IMR-90 (cell line): ENCODE results near the gene TMPRSS3. TPM values are rescaled to one million over a fixed set of nuclear protein-coding genes. Genes with fewer than 3 reads are reported as not detected.

Experiments
- ATAC-seq: fragments of 200-7000 bp; cut with Tn5 transposase; 2 replicates; pipeline ENCODE4 v1.9.1; 2020; ENCODE audit warnings: low read depth, mild to moderate bottlenecking, moderate library complexity
- BruUV-seq: library from RNA; stranded (reverse); fragments of 400-500 nt; replicated peaks from 2 replicates; lab custom pipeline; 2021; lab: Mats Ljungman, UMichigan
- CTCF ChIA-PET: fragments of 300-600 bp; formaldehyde crosslinking; extraction: SDS; loops from one replicate; lab custom pipeline; 2021; ENCODE audit warnings: antibody characterized with exemption; lab: Yijun Ruan, JAX
- POLR2A ChIA-PET: fragments of 300-600 bp; sonication (Branson Sonifier 250); formaldehyde crosslinking; loops from one replicate; lab custom pipeline; 2022; ENCODE audit warnings: antibody characterized with exemption; ENCODE audit not compliant: unreplicated experiment; lab: Charles Lee
- DNase-seq: peaks from one replicate; pipeline ENCODE4 v3.0.0; 2013
- H2AFZ ChIP-seq: replicated peaks from 2 replicates; pipeline ENCODE3; 2013; ENCODE audit warnings: low read length, mild to moderate bottlenecking; ENCODE audit not compliant: poor library complexity
- H2AK5ac ChIP-seq: 2 replicates; pipeline ENCODE4 v1.6.1; 2013; ENCODE audit warnings: low read depth, low read length, inconsistent platforms
- H2AK9ac ChIP-seq: replicated peaks from 2 replicates; pipeline ENCODE3; 2013; ENCODE audit warnings: mild to moderate bottlenecking, low read depth, low read length, moderate library complexity; ENCODE audit not compliant: poor library complexity
- H2BK120ac ChIP-seq: 2 replicates; pipeline ENCODE4 v1.6.1; 2013; ENCODE audit warnings: low read depth, low read length, inconsistent platforms
- H2BK15ac ChIP-seq: 3 replicates; pipeline ENCODE4 v1.6.1; 2013; ENCODE audit warnings: low read depth, low read length, inconsistent platforms
- H2BK20ac ChIP-seq: 2 replicates; pipeline ENCODE4 v1.6.1; 2013; ENCODE audit warnings: low read depth, mild to moderate bottlenecking, inconsistent platforms, low read length, moderate library complexity
- H2BK5ac ChIP-seq: 2 replicates; pipeline ENCODE4 v1.6.1; 2013; ENCODE audit warnings: mild to moderate bottlenecking, low read depth, low read length, inconsistent platforms; ENCODE audit not compliant: poor library complexity, severe bottlenecking
- H3K14ac ChIP-seq: replicated peaks from 2 replicates; pipeline ENCODE4 v1.6.1; 2013; ENCODE audit warnings: low read depth, low read length, inconsistent platforms
- H3K18ac ChIP-seq: 2 replicates; pipeline ENCODE4 v1.6.1; 2013; ENCODE audit warnings: low read depth, low read length, control low read depth
- H3K23ac ChIP-seq: 2 replicates; pipeline ENCODE4 v1.6.1; 2013; ENCODE audit warnings: low read depth, low read length, inconsistent platforms
- H3K27ac ChIP-seq: 2 replicates; pipeline ENCODE4 v1.5.1; 2013; ENCODE audit warnings: mild to moderate bottlenecking, control low read depth, low read length; ENCODE audit not compliant: insufficient read depth
- H3K27me3 ChIP-seq: 2 replicates; pipeline ENCODE4 v1.6.1; 2013; ENCODE audit warnings: low read length; ENCODE audit not compliant: control insufficient read depth, insufficient read depth
- H3K36me3 ChIP-seq: 2 replicates; pipeline ENCODE4 v1.6.1; 2013; ENCODE audit warnings: low read length, mixed read lengths; ENCODE audit not compliant: control insufficient read depth, insufficient read depth
- H3K4ac ChIP-seq: 2 replicates; pipeline ENCODE4 v1.6.1; 2013; ENCODE audit warnings: low read depth, low read length, inconsistent platforms
- H3K4me1 ChIP-seq: 2 replicates; pipeline ENCODE4 v1.6.1; 2013; ENCODE audit warnings: low read length, mixed read lengths; ENCODE audit not compliant: control insufficient read depth, insufficient read depth
- H3K4me2 ChIP-seq: 2 replicates; pipeline ENCODE4 v1.6.1; 2013; ENCODE audit warnings: low read depth, mild to moderate bottlenecking, control low read depth, low read length, moderate library complexity
- H3K4me3 ChIP-seq: 2 replicates; pipeline ENCODE4 v1.5.1; 2013; ENCODE audit warnings: low read depth, mild to moderate bottlenecking, control low read depth, low read length, moderate library complexity; ENCODE audit not compliant: insufficient read depth
- H3K56ac ChIP-seq: 2 replicates; pipeline ENCODE4 v1.6.1; 2013; ENCODE audit warnings: low read length, inconsistent platforms; ENCODE audit not compliant: insufficient read depth; ENCODE audit errors: extremely low read depth
- H3K79me1 ChIP-seq, 2 experiments: 2 replicates each; pipeline ENCODE4 v1.6.1; 2013; ENCODE audit warnings: low read length in 2 of 2, inconsistent platforms in 1 of 2, low read depth in 1 of 2
- H3K9ac ChIP-seq: 2 replicates; pipeline ENCODE4 v1.6.1; 2013; ENCODE audit warnings: low read depth, low read length, control low read depth
- H3K9me1 ChIP-seq: 2 replicates; pipeline ENCODE4 v1.6.1; 2013; ENCODE audit warnings: low read length, inconsistent platforms; ENCODE audit not compliant: insufficient read depth
- H3K9me3 ChIP-seq: 2 replicates; pipeline ENCODE4 v1.6.1; 2013; ENCODE audit warnings: low read length; ENCODE audit not compliant: control insufficient read depth, insufficient read depth
- H4K20me1 ChIP-seq: 2 replicates; pipeline ENCODE4 v1.6.1; 2013; ENCODE audit warnings: low read length, inconsistent platforms; ENCODE audit not compliant: insufficient read depth
- H4K5ac ChIP-seq: 2 replicates; pipeline ENCODE4 v1.6.1; 2013; ENCODE audit warnings: mild to moderate bottlenecking, low read depth, low read length, control low read depth
- H4K8ac ChIP-seq, 2 experiments: 2 replicates each; pipeline ENCODE4 v1.6.1; 2013; ENCODE audit warnings: low read depth in 2 of 2, low read length in 2 of 2, control low read depth in 1 of 2, inconsistent platforms in 1 of 2
- H4K91ac ChIP-seq: 2 replicates; pipeline ENCODE4 v1.6.1; 2013; ENCODE audit warnings: low read depth, low read length, inconsistent platforms; ENCODE audit not compliant: insufficient read depth
- BHLHE40 ChIP-seq: fragments of 150-350 bp; IDR thresholded peaks from 2 replicates; pipeline ENCODE4 v1.6.1; 2016; ENCODE audit warnings: mild to moderate bottlenecking, low read depth, low read length
- FOS ChIP-seq: fragments of 150-350 bp; IDR thresholded peaks from 2 replicates; pipeline ENCODE4 v1.6.1; 2016; ENCODE audit warnings: low read depth, low read length
- MAFK ChIP-seq: IDR thresholded peaks from 2 replicates; pipeline ENCODE4 v1.6.1; 2012; ENCODE audit warnings: low read depth, low read length, improper control_type of control experiment
- RFX5 ChIP-seq: IDR thresholded peaks from 2 replicates; pipeline ENCODE4 v1.8.0; 2012; ENCODE audit warnings: low read depth, mild to moderate bottlenecking, low read length, moderate library complexity
- SMC3 ChIP-seq: fragments of 150-350 bp; IDR thresholded peaks from 2 replicates; pipeline ENCODE4 v1.6.1; 2016; ENCODE audit warnings: low read depth, mild to moderate bottlenecking, antibody characterized with exemption, low read length, moderate library complexity
- WGBS, 2 experiments: methylation state at CpG; one replicate each; pipeline versions ENCODE4 v1.1.5 to v1.1.7; 2013; ENCODE audit warnings: missing lambda C conversion rate in 2 of 2; ENCODE audit not compliant: insufficient read length in 1 of 2; ENCODE audit errors: extremely low coverage in 2 of 2; 5-methylcytosine and 5-hydroxymethylcytosine counted together
- dilution Hi-C: fragments of 300-500 bp; cut with HindIII; formaldehyde crosslinking; loops from one replicate; pipeline ENCODE4 v1.14.3; 2018; ENCODE audit warnings: low sequenced_read_pairs; ENCODE audit not compliant: unreplicated experiment
- in situ Hi-C: fragments of 300-500 bp; cut with MboI; formaldehyde crosslinking; loops from 3 replicates; pipeline ENCODE4 v1.14.3; 2019; ENCODE audit warnings: low sequenced_read_pairs, inconsistent platforms, mixed read lengths
- intact Hi-C: fragments of 100-400 bp; cut with micrococcal nuclease; formaldehyde crosslinking; loops from 2 replicates; pipeline ENCODE4 v1.10.0; 2022
- polyA plus RNA-seq, 3 experiments: library from polyadenylated mRNA; depleted of rRNA; stranded (reverse); fragments of >200 nt; gene quantifications; 2 replicates each; pipeline ENCODE4 v1.2.3, GENCODE V29; 2012; ENCODE audit warnings: low replicate concordance in 1 of 3
- total RNA-seq: library from RNA; depleted of rRNA; stranded (reverse); fragments of >200 nt; gene quantifications from 2 replicates; pipeline ENCODE4 v1.2.3, GENCODE V29; 2012

The TMPRSS3 gene
- total and polyA plus RNA-seq, 2 of the 4 experiments (the other 2 are of a cell fraction), result not detected

GRCh38 chr21:42430521-42430920 lies 34.7 kb upstream of the TMPRSS3 start:
- no peak overlapping the region for H2BK20ac ChIP-seq
- TF ChIP-seq FOS (no peak), RFX5 (no peak), SMC3 (no peak), BHLHE40 (no peak), MAFK (no peak)
- in situ Hi-C loops, result no loop called here
- no peak overlapping the region for H3K4ac ChIP-seq
- H3K23ac ChIP-seq, result no peak overlapping the region
- H3K27ac ChIP-seq, result no peak overlapping the region
- H3K27me3 ChIP-seq, result peaks cover 3% of the 10 kb centered on the region; the same call in 1 of the 2 replicates
- H3K9me1 ChIP-seq, result no peaks in the 10 kb centered on the region
- 70% methylated on average over 2 of the region's 6 CpGs; no CpG with 5 or more reads in 1 of the 2 experiments for WGBS, 2 experiments
- H2BK15ac ChIP-seq, result no peak overlapping the region
- no peak overlapping the region for H3K9ac ChIP-seq
- no TSS peak for BruUV-seq
- H2AK9ac ChIP-seq, result no peak overlapping the region
- H3K18ac ChIP-seq, result no peak overlapping the region
- no peak overlapping the region for H3K56ac ChIP-seq
- H3K79me1 ChIP-seq, result no peaks in the 10 kb centered on the region
- H4K8ac ChIP-seq, result no peak overlapping the region
- no peak overlapping the region for H2AK5ac ChIP-seq
- ChIA-PET POLR2A (no interaction called here), CTCF (no interaction called here)
- no peak overlapping the region for H2BK5ac ChIP-seq
- no peaks in the 10 kb centered on the region for H4K20me1 ChIP-seq
- dilution Hi-C loops, result no loop called here
- no peak overlapping the region for H2BK120ac ChIP-seq
- H4K91ac ChIP-seq, result no peak overlapping the region
- H3K9me3 ChIP-seq, result no peaks in the 10 kb centered on the region; the same call in 1 of the 2 replicates
- H3K14ac ChIP-seq, result no peak overlapping the region
- ATAC-seq, result no peak
- no peak for DNase-seq
- no peaks in the 10 kb centered on the region for H3K4me1 ChIP-seq
- H4K5ac ChIP-seq, result no peak overlapping the region
- H3K4me3 ChIP-seq, result no peak overlapping the region
- no peaks in the 10 kb centered on the region for H3K36me3 ChIP-seq
- H2AFZ ChIP-seq, result no peak overlapping the region
- intact Hi-C loops, result no loop called here
- H3K4me2 ChIP-seq, result no peak overlapping the region
